ENCODE results near the gene HPDL.

DNA sequence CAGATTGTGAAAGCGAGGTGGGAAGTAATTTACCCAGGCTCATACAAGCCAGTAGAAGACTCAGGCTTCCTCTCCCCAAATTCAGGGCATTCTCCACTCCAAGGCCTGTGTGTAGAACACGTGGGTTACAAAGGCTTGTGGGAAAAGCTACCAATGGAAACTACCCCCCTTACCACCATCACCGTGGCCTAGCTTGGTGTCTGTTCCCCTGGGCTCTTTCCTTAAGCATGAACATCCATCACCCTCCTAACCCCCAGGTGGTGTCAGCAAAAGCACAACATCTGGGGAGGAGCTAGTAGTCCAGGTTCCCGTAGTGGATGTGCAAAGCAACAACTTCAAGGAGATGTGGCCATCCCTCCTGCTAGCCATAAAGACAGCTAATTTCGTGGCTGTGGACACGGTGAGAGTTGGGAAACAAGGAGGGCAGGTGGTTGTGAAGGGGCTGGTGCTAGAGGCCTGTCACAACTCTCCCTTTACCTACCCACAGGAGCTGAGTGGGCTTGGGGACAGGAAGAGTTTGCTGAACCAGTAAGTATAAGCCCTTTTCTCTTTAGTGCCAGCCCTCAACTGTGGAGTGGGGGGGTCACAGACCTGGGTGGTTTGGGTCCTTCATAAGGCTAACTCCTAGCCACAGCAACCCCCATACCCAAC lies 14.2 kb downstream of the HPDL start:
- TF ChIP-seq, protein P1, sequence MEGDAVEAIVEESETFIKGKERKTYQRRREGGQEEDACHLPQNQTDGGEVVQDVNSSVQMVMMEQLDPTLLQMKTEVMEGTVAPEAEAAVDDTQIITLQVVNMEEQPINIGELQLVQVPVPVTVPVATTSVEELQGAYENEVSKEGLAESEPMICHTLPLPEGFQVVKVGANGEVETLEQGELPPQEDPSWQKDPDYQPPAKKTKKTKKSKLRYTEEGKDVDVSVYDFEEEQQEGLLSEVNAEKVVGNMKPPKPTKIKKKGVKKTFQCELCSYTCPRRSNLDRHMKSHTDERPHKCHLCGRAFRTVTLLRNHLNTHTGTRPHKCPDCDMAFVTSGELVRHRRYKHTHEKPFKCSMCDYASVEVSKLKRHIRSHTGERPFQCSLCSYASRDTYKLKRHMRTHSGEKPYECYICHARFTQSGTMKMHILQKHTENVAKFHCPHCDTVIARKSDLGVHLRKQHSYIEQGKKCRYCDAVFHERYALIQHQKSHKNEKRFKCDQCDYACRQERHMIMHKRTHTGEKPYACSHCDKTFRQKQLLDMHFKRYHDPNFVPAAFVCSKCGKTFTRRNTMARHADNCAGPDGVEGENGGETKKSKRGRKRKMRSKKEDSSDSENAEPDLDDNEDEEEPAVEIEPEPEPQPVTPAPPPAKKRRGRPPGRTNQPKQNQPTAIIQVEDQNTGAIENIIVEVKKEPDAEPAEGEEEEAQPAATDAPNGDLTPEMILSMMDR (conservative IDR thresholded peaks at IDR 0.05; ENCODE audit: low read depth, low read length), result no peak
- no peak for TF ChIP-seq POLR2A (IDR thresholded peaks at IDR 0.05; ENCODE audit: low read depth, low read length)
- TF ChIP-seq BHLHE40 (IDR thresholded peaks at IDR 0.05; ENCODE audit: low read depth, low read length), result no peak
- TF ChIP-seq MAFK (IDR thresholded peaks at IDR 0.05; ENCODE audit: low read depth, low read length), result no peak
- TF ChIP-seq SMC3 (IDR thresholded peaks at IDR 0.05; ENCODE audit: low read depth, low read length), result no peak
- no peak for TF ChIP-seq CEBPB (IDR thresholded peaks at IDR 0.05; ENCODE audit: low read depth, low read length)
- no peak for TF ChIP-seq FOS (IDR thresholded peaks at IDR 0.05; ENCODE audit: low read depth, low read length)
- no peak for TF ChIP-seq CHD1 (IDR thresholded peaks at IDR 0.05; ENCODE audit: low read depth, low read length)
- no peak for TF ChIP-seq NFE2L2 (IDR thresholded peaks at IDR 0.05; ENCODE audit: low read depth, low read length)
- TF ChIP-seq RFX5 (IDR thresholded peaks at IDR 0.05; ENCODE audit: low read depth, low read length), result no peak
- TF ChIP-seq RAD21 (IDR thresholded peaks at IDR 0.05; ENCODE audit: low read length), result no peak

Measured in IMR-90 (cell line).